Progenitor cell of endocrine pancreas (in vitro differentiated cells): ENCODE results near the gene POC1A. TPM values are rescaled to one million over a fixed set of nuclear protein-coding genes. Genes with fewer than 3 reads are reported as not detected.

ENCODE experiments used
- DNase-seq: peaks from one replicate; pipeline ENCODE4 v3.0.0; 2021; ENCODE audit warnings: low spot score; ENCODE audit not compliant: unreplicated experiment
- H3K27ac Mint-ChIP-seq: 2 replicates; pipeline ENCODE4 v1.8.0; 2021; ENCODE audit warnings: mild to moderate bottlenecking, moderate library complexity, mixed read lengths
- H3K27me3 Mint-ChIP-seq: 2 replicates; pipeline ENCODE4 v1.8.0; 2021; ENCODE audit warnings: mixed read lengths
- H3K36me3 Mint-ChIP-seq: 2 replicates; pipeline ENCODE4 v1.8.0; 2022; ENCODE audit warnings: mixed read lengths; ENCODE audit not compliant: insufficient read depth
- H3K4me1 Mint-ChIP-seq: 2 replicates; pipeline ENCODE4 v1.8.0; 2021; ENCODE audit warnings: low read depth, mixed read lengths
- H3K4me3 Mint-ChIP-seq: 2 replicates; pipeline ENCODE4 v1.8.0; 2021; ENCODE audit warnings: low read depth, mild to moderate bottlenecking, moderate library complexity, mixed read lengths
- H3K9me3 Mint-ChIP-seq: 2 replicates; pipeline ENCODE4 v1.8.0; 2021; ENCODE audit warnings: low read depth, mixed read lengths
- total RNA-seq: library from RNA; stranded (reverse); gene quantifications from 2 replicates; pipeline ENCODE4 v1.2.1, GENCODE V29; 2021
- TF ChIP-seq, protein P1 (sequence below): fragments of 200-600 bp; sonication (generic); IDR thresholded peaks from one replicate; pipeline ENCODE4 v1.5.0; 2021; ENCODE audit warnings: antibody characterized with exemption, mild to moderate bottlenecking; ENCODE audit not compliant: unreplicated experiment

POC1A gene
- total RNA-seq, 1 donor from 2014 or later: 14.5 TPM

DNA sequence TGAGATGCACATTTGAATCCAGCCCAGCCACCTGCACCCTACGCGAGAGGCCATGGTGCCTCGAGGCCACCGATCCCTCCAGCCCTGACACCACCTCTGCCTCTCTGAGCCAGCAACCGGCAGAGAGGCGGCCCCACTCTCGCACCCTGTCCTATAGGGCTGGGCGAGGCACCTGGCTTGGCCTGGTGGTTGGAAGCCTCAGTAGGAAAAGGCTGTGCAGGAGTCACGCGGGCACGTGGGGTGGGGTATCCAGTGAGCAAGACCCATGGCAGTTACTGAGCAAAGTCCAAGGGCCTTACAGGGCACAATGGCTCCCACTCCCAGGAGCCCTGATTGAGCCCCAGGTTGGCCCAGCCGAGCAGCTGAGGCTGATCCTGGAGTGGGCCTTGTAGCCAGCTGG is 85.5 kb downstream of the POC1A start:
- H3K27ac Mint-ChIP-seq: no peak overlapping the region

DNA sequence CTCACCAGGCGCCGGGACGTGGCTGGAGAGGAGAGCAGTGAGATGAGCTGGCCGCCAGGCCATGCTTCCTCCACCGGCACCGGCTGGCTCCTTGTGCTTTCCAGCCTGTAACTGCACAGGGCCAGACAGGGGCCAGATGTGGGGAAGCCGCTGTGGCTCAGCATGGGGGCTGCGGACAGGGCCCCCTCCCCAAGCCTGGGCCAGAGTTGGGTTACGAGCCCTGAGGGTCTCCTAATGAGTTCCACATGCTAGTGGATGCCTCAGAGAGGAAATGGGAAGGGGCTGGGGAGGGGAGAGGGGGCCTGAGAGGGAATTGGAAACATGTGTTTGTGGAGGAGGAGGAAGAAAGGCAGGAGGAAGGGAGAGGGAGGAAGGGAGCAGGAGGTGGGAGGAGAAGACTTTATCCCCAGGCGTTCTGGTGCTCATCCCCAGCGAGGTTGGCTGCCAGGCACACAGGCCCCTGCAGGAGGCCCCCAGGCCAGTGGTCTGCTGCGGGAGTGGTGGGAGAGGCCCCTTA is 86.1 kb downstream of the POC1A start:
- Mint-ChIP-seq H3K36me3 (no peaks in the 10 kb centered on the region), H3K27ac (no peak overlapping the region), H3K4me3 (no peak overlapping the region), H3K9me3 (no peaks in the 10 kb centered on the region), H3K4me1 (no peaks in the 10 kb centered on the region), H3K27me3 (peaks cover 14% of the 10 kb centered on the region)
- DNase-seq: no peak
- TF ChIP-seq, protein P1, sequence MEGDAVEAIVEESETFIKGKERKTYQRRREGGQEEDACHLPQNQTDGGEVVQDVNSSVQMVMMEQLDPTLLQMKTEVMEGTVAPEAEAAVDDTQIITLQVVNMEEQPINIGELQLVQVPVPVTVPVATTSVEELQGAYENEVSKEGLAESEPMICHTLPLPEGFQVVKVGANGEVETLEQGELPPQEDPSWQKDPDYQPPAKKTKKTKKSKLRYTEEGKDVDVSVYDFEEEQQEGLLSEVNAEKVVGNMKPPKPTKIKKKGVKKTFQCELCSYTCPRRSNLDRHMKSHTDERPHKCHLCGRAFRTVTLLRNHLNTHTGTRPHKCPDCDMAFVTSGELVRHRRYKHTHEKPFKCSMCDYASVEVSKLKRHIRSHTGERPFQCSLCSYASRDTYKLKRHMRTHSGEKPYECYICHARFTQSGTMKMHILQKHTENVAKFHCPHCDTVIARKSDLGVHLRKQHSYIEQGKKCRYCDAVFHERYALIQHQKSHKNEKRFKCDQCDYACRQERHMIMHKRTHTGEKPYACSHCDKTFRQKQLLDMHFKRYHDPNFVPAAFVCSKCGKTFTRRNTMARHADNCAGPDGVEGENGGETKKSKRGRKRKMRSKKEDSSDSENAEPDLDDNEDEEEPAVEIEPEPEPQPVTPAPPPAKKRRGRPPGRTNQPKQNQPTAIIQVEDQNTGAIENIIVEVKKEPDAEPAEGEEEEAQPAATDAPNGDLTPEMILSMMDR: no peak

More for the DNA sequence above, 85.5 kb downstream of the POC1A start:
- H3K4me3 Mint-ChIP-seq: no peak overlapping the region
- peaks cover 8% of the 10 kb centered on the region for H3K27me3 Mint-ChIP-seq
- no peaks in the 10 kb centered on the region for H3K9me3 Mint-ChIP-seq
- H3K36me3 Mint-ChIP-seq: no peaks in the 10 kb centered on the region
- TF ChIP-seq, protein P1: no peak
- H3K4me1 Mint-ChIP-seq: no peaks in the 10 kb centered on the region
- DNase-seq: no peak

DNA sequence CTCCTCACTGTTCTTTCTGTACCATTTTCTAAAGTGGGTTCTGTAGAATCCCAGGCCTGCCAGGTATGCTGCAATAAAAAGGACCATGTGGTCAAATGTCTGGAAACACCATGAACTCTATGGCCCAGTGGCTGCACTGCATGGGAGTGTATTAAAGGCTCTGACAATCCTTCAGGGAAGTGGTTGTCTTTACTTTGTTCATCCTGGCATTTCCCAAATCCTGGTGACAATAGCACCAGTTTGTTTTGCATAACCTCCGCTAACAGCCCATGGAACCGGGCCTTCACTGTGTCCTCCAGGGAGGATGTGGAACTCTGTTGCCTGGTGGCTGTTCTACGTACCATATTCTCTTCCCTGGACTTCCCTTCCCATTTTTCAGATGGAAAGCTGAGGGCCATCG is 86.7 kb downstream of the POC1A start:
- no peak overlapping the region for H3K4me3 Mint-ChIP-seq
- peaks cover 17% of the 10 kb centered on the region for H3K27me3 Mint-ChIP-seq
- no peaks in the 10 kb centered on the region for H3K9me3 Mint-ChIP-seq
- DNase-seq: no peak
- H3K27ac Mint-ChIP-seq: no peak overlapping the region
- no peaks in the 10 kb centered on the region for H3K4me1 Mint-ChIP-seq
- TF ChIP-seq, protein P1: no peak
- H3K36me3 Mint-ChIP-seq: no peaks in the 10 kb centered on the region

DNA sequence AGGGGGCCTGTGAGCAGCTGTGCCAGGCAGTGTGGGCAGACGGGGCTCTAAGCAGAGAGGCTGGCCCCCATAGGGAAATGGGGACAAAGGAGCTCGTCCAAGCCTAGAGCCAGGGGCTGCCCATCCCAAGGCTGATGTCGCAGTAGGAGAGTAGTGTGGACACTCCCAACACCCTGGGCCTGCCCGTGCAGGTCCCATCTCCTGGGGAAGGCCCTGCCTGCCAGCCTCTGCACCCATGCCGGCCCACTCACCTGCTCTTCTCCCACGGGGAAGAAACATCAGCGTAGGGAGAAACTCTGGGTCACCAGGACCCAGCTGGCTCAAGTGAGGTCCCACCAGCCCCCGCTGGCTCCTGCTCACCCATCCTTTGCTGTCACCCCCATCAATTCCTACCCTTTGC is 87.2 kb downstream of the POC1A start:
- DNase-seq: no peak
- Mint-ChIP-seq H3K36me3 (no peaks in the 10 kb centered on the region), H3K27ac (no peak overlapping the region), H3K9me3 (no peaks in the 10 kb centered on the region), H3K27me3 (peaks cover 17% of the 10 kb centered on the region), H3K4me3 (no peak overlapping the region), H3K4me1 (no peaks in the 10 kb centered on the region)
- TF ChIP-seq, protein P1: no peak

DNA sequence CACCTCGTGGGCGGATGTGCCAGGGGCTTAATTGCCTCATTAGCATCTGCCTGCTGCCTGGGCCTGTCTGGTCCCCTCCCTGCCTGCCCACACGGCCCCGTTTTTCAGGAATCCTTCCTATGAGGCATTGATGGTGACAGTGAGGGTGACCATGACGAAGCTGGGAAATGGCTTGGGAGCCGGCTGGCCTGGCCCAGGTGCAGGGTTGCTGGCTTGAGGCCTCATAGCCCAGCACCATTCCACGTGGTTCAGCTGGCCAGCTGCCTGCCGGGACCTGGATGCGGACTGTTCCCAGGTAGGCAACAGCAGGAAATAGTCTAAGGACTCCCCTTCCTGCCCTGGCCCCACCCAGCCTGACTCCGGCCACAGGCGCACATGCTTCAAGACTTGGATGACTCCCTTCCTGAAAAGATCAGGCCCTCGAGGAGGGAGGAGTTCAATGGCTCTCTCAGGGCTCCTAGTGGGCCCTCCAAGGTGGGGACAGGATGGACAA is 88.9 kb downstream of the POC1A start:
- no peak for DNase-seq
- no peaks in the 10 kb centered on the region for H3K9me3 Mint-ChIP-seq
- H3K36me3 Mint-ChIP-seq: no peaks in the 10 kb centered on the region
- no peak overlapping the region for H3K4me3 Mint-ChIP-seq
- no peaks in the 10 kb centered on the region for H3K4me1 Mint-ChIP-seq
- no peak overlapping the region for H3K27ac Mint-ChIP-seq
- TF ChIP-seq, protein P1: no peak
- H3K27me3 Mint-ChIP-seq: peaks cover 25% of the 10 kb centered on the region
